CD14-positive monocyte (primary cell): ENCODE measurements around the gene TIPARP. TPM values are rescaled to one million over a fixed set of nuclear protein-coding genes. Genes with fewer than 3 reads are reported as not detected.
"Not testable (repeated sequence)": the region's sequence is repeated elsewhere in the genome, so short reads cannot be mapped to it uniquely, and the experiment has no call there.

ENCODE experiments used
- DNase-seq, 3 donors: peaks; one replicate each; pipeline ENCODE4 v3.0.0-alpha.2; 2011 to 2022
- H2AFZ ChIP-seq: 2 replicates; pipeline ENCODE4 v1.6.0; 2012; ENCODE audit warnings: mild to moderate bottlenecking, low read depth, low read length, inconsistent platforms; ENCODE audit not compliant: insufficient read depth, poor library complexity, severe bottlenecking
- H3K27ac ChIP-seq, 2 donors: 1 replicate in 1 of 2; 2 replicates in 1 of 2; pipeline ENCODE4 v1.5.1; 2012 to 2013; ENCODE audit warnings: low read length in 2 of 2, control low read depth in 1 of 2, inconsistent platforms in 1 of 2, low read depth in 1 of 2, mild to moderate bottlenecking in 1 of 2
- H3K27me3 ChIP-seq, 2 donors: one replicate each; pipeline versions ENCODE4 v1.6.0 to v1.6.1; 2011 to 2013; ENCODE audit warnings: low read length in 2 of 2; ENCODE audit not compliant: control insufficient read depth in 2 of 2, insufficient read depth in 2 of 2
- H3K36me3 ChIP-seq, 2 donors: replicated peaks in 1 of 2; 1 replicate in 1 of 2; 2 replicates in 1 of 2; pipeline versions ENCODE4 v1.5.1 to v1.6.1; 2012 to 2013; ENCODE audit warnings: low read length in 2 of 2, control low read depth in 1 of 2, inconsistent platforms in 1 of 2, mild to moderate bottlenecking in 1 of 2; ENCODE audit not compliant: insufficient read depth in 2 of 2, control insufficient read depth in 1 of 2
- H3K4me1 ChIP-seq, 2 donors: 1 replicate in 1 of 2; 2 replicates in 1 of 2; pipeline versions ENCODE4 v1.5.1 to v1.6.1; 2012 to 2013; ENCODE audit warnings: low read length in 2 of 2, control low read depth in 1 of 2, inconsistent platforms in 1 of 2, mild to moderate bottlenecking in 1 of 2, moderate library complexity in 1 of 2; ENCODE audit not compliant: insufficient read depth in 2 of 2, control insufficient read depth in 1 of 2
- H3K4me2 ChIP-seq: replicated peaks from 2 replicates; pipeline ENCODE3; 2012; ENCODE audit warnings: low read length, moderate library complexity, mild to moderate bottlenecking; ENCODE audit not compliant: poor library complexity, severe bottlenecking; ENCODE audit errors: extremely low read depth
- H3K4me3 ChIP-seq, 3 experiments: fragments of 200-600 bp in 1 of 3; sonication (generic) in 1 of 3; replicated peaks in 1 of 3; 1 replicate in 2 of 3; 2 replicates in 1 of 3; pipeline ENCODE4 v1.5.1; 2011 to 2013; ENCODE audit warnings: low read length in 3 of 3, mild to moderate bottlenecking in 3 of 3, control low read depth in 2 of 3, low read depth in 2 of 3, inconsistent platforms in 1 of 3, moderate library complexity in 1 of 3
- H3K79me2 ChIP-seq: 2 replicates; pipeline ENCODE4 v1.6.0; 2012; ENCODE audit warnings: mild to moderate bottlenecking, control low read depth, inconsistent platforms, low read length, moderate library complexity; ENCODE audit not compliant: insufficient read depth
- H3K9ac ChIP-seq: 2 replicates; pipeline ENCODE4 v1.6.0; 2017; ENCODE audit warnings: low read length, mild to moderate bottlenecking; ENCODE audit not compliant: insufficient read depth, poor library complexity, severe bottlenecking
- H3K9me3 ChIP-seq, 2 donors: replicated peaks in 1 of 2; 1 replicate in 1 of 2; 2 replicates in 1 of 2; pipeline versions ENCODE4 v1.5.1 to v1.6.1; 2012 to 2013; ENCODE audit warnings: low read length in 2 of 2, control low read depth in 1 of 2; ENCODE audit not compliant: control insufficient read depth in 1 of 2, insufficient read depth in 1 of 2
- H4K20me1 ChIP-seq: 2 replicates; pipeline ENCODE4 v1.6.0; 2012; ENCODE audit warnings: mild to moderate bottlenecking, low read length, control low read depth, moderate library complexity; ENCODE audit not compliant: insufficient read depth
- H3K27ac Mint-ChIP-seq, 7 donors: one replicate each; pipeline ENCODE4 v1.8.0; 2020; ENCODE audit warnings: mild to moderate bottlenecking in 7 of 7, mixed read lengths in 7 of 7, moderate library complexity in 6 of 7, inconsistent platforms in 2 of 7
- H3K27me3 Mint-ChIP-seq, 3 donors: one replicate each; pipeline ENCODE4 v1.8.0; 2021 to 2022; ENCODE audit warnings: low read depth in 3 of 3, mild to moderate bottlenecking in 3 of 3, mixed read lengths in 3 of 3, moderate library complexity in 3 of 3, inconsistent platforms in 1 of 3
- H3K36me3 Mint-ChIP-seq, 2 donors: one replicate each; pipeline ENCODE4 v1.8.0; 2020; ENCODE audit warnings: mixed read lengths in 2 of 2, inconsistent platforms in 1 of 2, mild to moderate bottlenecking in 1 of 2
- H3K4me1 Mint-ChIP-seq: one replicate; pipeline ENCODE4 v1.8.0; 2020; ENCODE audit warnings: mild to moderate bottlenecking, mixed read lengths
- H3K4me3 Mint-ChIP-seq, 2 donors: one replicate each; pipeline ENCODE4 v1.8.0; 2020; ENCODE audit warnings: mild to moderate bottlenecking in 2 of 2, mixed read lengths in 2 of 2, moderate library complexity in 1 of 2
- H3K9me3 Mint-ChIP-seq, 7 donors: one replicate each; pipeline ENCODE4 v1.8.0; 2020 to 2022; ENCODE audit warnings: mixed read lengths in 7 of 7, mild to moderate bottlenecking in 6 of 7, moderate library complexity in 6 of 7, inconsistent platforms in 2 of 7
- WGBS: methylation state at CpG from one replicate; pipeline ENCODE4 v1.1.5; 2013; ENCODE audit warnings: missing lambda C conversion rate; ENCODE audit not compliant: insufficient coverage; 5-methylcytosine and 5-hydroxymethylcytosine counted together
- intact Hi-C, 2 donors: fragments of 100-400 bp; cut with micrococcal nuclease; formaldehyde crosslinking; loops; one replicate each; pipeline versions ENCODE4 v1.15.0 to v1.15.1; 2023
- polyA plus RNA-seq, 3 donors: library from polyadenylated mRNA; depleted of rRNA in 1 of 3; unstranded in 2 of 3; stranded (reverse) in 1 of 3; fragments of 300-500 nt in 2 of 3; fragments of >200 nt in 1 of 3; fragmentation: Illumina TruSeq in 2 of 3; gene quantifications; 1 replicate in 2 of 3; 2 replicates in 1 of 3; pipeline ENCODE4 v1.2.3, GENCODE V29; 2012 to 2021
- TF ChIP-seq, protein P1 (sequence below): fragments of 200-600 bp; IDR thresholded peaks from one replicate; pipeline ENCODE4 v1.8.0; 2022; ENCODE audit warnings: antibody characterized with exemption, mild to moderate bottlenecking

The TIPARP gene
- polyA plus RNA-seq, 3 donors = 12.7 to 42.5 (median 16.7) TPM

DNA sequence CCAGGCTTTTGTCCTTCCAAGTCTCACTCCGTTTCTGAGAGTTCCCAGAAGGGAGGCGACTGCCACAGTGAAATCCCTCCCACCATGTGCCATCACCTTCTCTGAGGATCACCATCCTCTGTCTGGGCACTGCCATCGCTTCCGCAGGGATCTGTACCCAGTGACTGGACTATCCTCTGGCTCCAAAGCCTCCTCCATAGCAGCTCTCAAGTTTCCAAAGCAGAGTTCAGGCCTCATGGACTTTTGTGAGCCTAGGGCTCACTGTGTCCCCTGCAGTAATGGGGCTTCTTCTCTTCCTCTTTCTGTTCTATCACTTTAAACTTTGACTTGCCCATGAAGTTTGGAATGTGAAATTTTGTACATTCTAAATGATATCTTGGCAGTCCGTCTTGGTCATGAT is 63.9 kb downstream of the TIPARP start:
- H3K27ac ChIP-seq = no peak overlapping the region
- no peak overlapping the region for H3K9ac ChIP-seq
- H2AFZ ChIP-seq = no peak overlapping the region
- Mint-ChIP-seq H3K27ac (no peak overlapping the region), H3K4me1 (no peaks in the 10 kb centered on the region), H3K9me3 (peaks cover 0 to 13% (median 2%) of the 10 kb centered on the region in 7 donors), H3K4me3 (no peak overlapping the region), H3K27me3 (peaks cover 0 to 3% (median 2%) of the 10 kb centered on the region in 3 donors), H3K36me3 (no peaks in the 10 kb centered on the region)
- no peaks in the 10 kb centered on the region for H3K36me3 ChIP-seq
- H4K20me1 ChIP-seq = no peaks in the 10 kb centered on the region
- TF ChIP-seq, protein P1, sequence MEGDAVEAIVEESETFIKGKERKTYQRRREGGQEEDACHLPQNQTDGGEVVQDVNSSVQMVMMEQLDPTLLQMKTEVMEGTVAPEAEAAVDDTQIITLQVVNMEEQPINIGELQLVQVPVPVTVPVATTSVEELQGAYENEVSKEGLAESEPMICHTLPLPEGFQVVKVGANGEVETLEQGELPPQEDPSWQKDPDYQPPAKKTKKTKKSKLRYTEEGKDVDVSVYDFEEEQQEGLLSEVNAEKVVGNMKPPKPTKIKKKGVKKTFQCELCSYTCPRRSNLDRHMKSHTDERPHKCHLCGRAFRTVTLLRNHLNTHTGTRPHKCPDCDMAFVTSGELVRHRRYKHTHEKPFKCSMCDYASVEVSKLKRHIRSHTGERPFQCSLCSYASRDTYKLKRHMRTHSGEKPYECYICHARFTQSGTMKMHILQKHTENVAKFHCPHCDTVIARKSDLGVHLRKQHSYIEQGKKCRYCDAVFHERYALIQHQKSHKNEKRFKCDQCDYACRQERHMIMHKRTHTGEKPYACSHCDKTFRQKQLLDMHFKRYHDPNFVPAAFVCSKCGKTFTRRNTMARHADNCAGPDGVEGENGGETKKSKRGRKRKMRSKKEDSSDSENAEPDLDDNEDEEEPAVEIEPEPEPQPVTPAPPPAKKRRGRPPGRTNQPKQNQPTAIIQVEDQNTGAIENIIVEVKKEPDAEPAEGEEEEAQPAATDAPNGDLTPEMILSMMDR = no peak
- 100% methylated on average over 4 of the region's 5 CpGs for WGBS
- H3K4me1 ChIP-seq = no peaks in the 10 kb centered on the region
- intact Hi-C loops = no loop called here
- no peak overlapping the region for H3K4me3 ChIP-seq
- H3K27me3 ChIP-seq = no peaks in the 10 kb centered on the region
- no peak overlapping the region for H3K4me2 ChIP-seq
- no peaks in the 10 kb centered on the region for H3K79me2 ChIP-seq
- no peaks in the 10 kb centered on the region for H3K9me3 ChIP-seq
- no peak for DNase-seq

GRCh38 chr3:156739976-156740375 is 65.6 kb downstream of the TIPARP start:
- peaks cover 0 to 3% (median 0%) of the 10 kb centered on the region in 3 donors for H3K27me3 Mint-ChIP-seq
- no peak overlapping the region for H3K27ac ChIP-seq
- H3K27ac Mint-ChIP-seq = no peak overlapping the region
- no peaks in the 10 kb centered on the region for H4K20me1 ChIP-seq
- H3K27me3 ChIP-seq = no peaks in the 10 kb centered on the region
- no peaks in the 10 kb centered on the region for H3K9me3 ChIP-seq
- TF ChIP-seq, protein P1 = no peak
- WGBS = 100% methylated on average over 1 of the region's 2 CpGs
- H3K4me2 ChIP-seq = no peak overlapping the region
- no peak overlapping the region for H2AFZ ChIP-seq
- H3K9me3 Mint-ChIP-seq = peaks cover 0 to 13% (median 2%) of the 10 kb centered on the region in 7 donors
- H3K4me3 ChIP-seq = no peak overlapping the region
- DNase-seq = no peak
- H3K36me3 ChIP-seq = no peaks in the 10 kb centered on the region
- no peaks in the 10 kb centered on the region for H3K4me1 Mint-ChIP-seq
- intact Hi-C loops = no loop called here
- H3K79me2 ChIP-seq = no peaks in the 10 kb centered on the region
- no peak overlapping the region for H3K9ac ChIP-seq
- H3K36me3 Mint-ChIP-seq = no peaks in the 10 kb centered on the region
- H3K4me3 Mint-ChIP-seq = no peak overlapping the region
- H3K4me1 ChIP-seq = no peaks in the 10 kb centered on the region

GRCh38 chr3:156740581-156740980 is 66.2 kb downstream of the TIPARP start:
- H3K27ac ChIP-seq, H3K36me3 Mint-ChIP-seq, H3K27me3 ChIP-seq, H3K9ac ChIP-seq, H3K9me3 ChIP-seq, H3K4me1 Mint-ChIP-seq, H3K4me3 ChIP-seq, H3K36me3 ChIP-seq, H3K79me2 ChIP-seq, H4K20me1 ChIP-seq, intact Hi-C loops, H3K27me3 Mint-ChIP-seq, H3K4me3 Mint-ChIP-seq, DNase-seq, H3K4me1 ChIP-seq, H2AFZ ChIP-seq, H3K4me2 ChIP-seq, H3K27ac Mint-ChIP-seq: not testable (repeated sequence)
- 98% methylated on average over 34 of the region's 34 CpGs for WGBS
- H3K9me3 Mint-ChIP-seq = peaks cover 0 to 13% (median 2%) of the 10 kb centered on the region in 7 donors
